NB4 (cell line): ENCODE results near the gene IL17REL.

Source experiments
- DNase-seq: peaks from one replicate; pipeline ENCODE4 v3.0.0; 2010; ENCODE audit warnings: low read depth
- H3K4me3 ChIP-seq: one replicate; pipeline ENCODE4 v1.5.1; 2011; ENCODE audit warnings: mild to moderate bottlenecking, low read depth, low read length, moderate library complexity
- MYC ChIP-seq: IDR thresholded peaks from 2 replicates; pipeline ENCODE4 v1.6.1; 2011; ENCODE audit warnings: low read depth, low read length
- POLR2A ChIP-seq: IDR thresholded peaks from 2 replicates; pipeline ENCODE4 v1.6.1; 2011; ENCODE audit warnings: mild to moderate bottlenecking; ENCODE audit not compliant: insufficient read length; ENCODE audit errors: extremely low read depth
- TF ChIP-seq, protein P1 (sequence below): IDR thresholded peaks from 2 replicates; pipeline ENCODE4 v1.6.1; 2011; ENCODE audit warnings: low read depth, low read length
- TF ChIP-seq, protein P2 (sequence below): IDR thresholded peaks from one replicate; pipeline ENCODE4 v1.5.1; 2012; ENCODE audit warnings: low read depth, low read length

IL17REL gene

DNA sequence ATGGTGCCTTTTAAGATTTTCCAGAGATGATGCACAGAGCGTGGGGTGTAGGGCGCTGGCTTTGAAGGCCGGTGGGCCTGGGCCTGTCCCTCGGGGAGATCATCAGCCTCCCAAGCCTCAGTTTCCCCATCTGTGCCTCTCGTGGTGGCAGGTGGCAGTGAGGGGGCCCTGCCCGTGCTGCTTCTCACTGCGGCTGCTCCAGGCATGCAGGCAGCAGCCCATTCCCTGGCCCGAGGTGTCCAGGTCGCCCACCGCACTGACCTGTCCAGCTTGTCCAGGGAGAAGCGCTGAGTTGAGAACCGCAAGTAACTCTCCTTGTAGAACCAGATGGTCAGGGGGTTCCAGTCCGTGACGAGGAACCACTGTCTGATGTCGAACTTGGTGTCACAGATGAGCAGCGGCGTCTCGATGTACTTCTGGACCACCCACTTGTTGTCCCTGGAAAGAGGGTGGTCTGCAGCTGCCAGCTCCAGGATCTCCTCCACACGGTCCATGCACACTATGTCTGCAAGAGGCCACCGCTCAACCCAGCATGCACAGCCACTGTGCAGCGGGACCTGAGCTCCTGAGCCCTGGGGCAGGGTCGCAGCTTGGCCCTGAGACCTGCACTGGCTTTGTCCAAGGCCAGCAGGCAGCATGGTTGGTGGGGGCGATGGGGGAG lies 20.5 kb upstream of the IL17REL start:
- TF ChIP-seq POLR2A, result no peak
- no peak for TF ChIP-seq MYC
- TF ChIP-seq, protein P1, sequence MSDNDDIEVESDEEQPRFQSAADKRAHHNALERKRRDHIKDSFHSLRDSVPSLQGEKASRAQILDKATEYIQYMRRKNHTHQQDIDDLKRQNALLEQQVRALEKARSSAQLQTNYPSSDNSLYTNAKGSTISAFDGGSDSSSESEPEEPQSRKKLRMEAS, result no peak
- TF ChIP-seq, protein P2, sequence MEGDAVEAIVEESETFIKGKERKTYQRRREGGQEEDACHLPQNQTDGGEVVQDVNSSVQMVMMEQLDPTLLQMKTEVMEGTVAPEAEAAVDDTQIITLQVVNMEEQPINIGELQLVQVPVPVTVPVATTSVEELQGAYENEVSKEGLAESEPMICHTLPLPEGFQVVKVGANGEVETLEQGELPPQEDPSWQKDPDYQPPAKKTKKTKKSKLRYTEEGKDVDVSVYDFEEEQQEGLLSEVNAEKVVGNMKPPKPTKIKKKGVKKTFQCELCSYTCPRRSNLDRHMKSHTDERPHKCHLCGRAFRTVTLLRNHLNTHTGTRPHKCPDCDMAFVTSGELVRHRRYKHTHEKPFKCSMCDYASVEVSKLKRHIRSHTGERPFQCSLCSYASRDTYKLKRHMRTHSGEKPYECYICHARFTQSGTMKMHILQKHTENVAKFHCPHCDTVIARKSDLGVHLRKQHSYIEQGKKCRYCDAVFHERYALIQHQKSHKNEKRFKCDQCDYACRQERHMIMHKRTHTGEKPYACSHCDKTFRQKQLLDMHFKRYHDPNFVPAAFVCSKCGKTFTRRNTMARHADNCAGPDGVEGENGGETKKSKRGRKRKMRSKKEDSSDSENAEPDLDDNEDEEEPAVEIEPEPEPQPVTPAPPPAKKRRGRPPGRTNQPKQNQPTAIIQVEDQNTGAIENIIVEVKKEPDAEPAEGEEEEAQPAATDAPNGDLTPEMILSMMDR, result no peak
- no peak overlapping the region for H3K4me3 ChIP-seq
- DNase-seq, result no peak

DNA sequence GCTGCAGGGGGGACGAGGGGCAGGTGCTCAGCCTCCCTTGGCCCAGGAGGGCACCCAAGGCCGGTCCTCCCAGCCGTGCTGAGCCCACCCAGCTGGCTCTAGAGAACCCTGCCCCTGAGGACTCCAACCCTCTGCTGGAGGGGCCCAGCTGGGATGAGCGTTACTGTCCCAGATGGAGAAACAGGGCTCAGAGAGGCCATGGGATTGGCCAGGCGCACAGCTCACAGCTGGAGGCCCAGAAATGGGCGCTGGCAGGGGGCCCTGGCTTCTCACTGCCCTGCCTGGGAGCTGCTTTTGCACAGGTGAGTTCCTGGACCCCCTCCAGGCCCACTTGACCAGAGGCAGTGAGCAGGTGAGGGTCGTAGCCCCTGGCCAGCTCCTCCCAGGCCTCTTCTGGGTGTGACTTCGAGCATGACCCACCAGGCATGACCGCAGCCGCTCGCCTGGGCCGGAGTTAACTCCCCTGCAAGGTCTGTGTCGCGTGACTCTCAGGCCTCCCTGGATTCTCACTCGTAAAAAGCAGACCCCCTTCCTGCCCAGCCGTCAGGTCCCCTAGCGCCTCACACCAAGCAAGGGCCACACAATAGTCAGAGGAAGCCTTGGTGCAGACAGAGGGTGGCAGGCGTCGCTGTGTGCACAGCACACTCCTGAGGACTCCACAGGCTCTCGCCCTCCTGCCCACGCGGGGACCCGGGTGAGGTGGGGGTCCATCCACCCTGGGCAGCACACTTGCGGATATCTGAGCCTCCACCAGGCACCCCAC lies 19.7 kb upstream of the IL17REL start:
- no peak for DNase-seq
- H3K4me3 ChIP-seq, result no peak overlapping the region
- no peak for TF ChIP-seq POLR2A
- TF ChIP-seq MYC, result no peak
- TF ChIP-seq, protein P1, result no peak
- TF ChIP-seq, protein P2, result no peak

DNA sequence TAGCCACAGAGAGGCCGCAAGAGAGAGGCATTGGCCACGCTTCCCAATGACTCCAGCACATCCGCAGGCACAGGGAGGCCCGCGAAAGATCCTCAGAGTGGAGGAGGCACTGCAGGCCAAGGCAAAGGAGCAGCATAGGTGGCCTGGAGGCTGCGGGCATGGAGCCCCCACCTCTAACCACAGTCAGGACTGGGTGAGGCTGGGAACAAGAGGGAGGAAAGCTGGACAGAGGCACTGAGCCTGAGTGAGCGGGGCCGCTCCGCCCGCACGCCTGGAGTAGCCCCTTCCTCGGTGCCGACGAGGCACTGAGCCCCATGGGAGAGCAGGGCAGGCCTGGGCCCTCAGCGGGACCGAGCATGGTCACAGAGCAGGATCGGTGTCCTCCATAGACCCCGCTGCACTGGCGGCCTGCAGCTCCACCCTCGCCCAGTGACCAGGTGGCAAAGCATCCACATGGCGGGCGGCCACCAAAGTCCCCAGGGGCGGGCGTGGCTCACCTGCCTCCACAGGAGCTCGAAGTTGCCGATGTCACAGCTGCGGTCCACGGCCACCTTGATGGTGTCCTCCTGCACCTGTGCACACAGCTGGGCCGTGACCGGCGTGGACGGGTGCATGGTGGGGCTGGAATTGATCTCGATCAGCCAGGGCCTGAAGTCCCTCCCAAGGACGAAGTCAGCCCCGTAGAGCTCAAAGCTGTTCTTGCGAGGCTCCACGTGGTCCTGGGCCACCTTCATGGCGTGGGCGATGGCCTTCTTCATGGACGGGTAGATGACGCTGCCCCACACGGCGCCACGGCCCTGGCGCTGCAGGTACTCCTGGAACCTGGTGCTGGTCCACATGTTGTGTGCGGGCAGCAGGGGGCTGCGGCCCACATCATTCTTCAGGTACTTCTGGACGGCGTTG lies 18.9 kb upstream of the IL17REL start:
- TF ChIP-seq MYC (no peak), POLR2A (no peak)
- TF ChIP-seq, protein P2, result no peak
- TF ChIP-seq, protein P1, result no peak
- H3K4me3 ChIP-seq, result no peak overlapping the region
- DNase-seq, result no peak

DNA sequence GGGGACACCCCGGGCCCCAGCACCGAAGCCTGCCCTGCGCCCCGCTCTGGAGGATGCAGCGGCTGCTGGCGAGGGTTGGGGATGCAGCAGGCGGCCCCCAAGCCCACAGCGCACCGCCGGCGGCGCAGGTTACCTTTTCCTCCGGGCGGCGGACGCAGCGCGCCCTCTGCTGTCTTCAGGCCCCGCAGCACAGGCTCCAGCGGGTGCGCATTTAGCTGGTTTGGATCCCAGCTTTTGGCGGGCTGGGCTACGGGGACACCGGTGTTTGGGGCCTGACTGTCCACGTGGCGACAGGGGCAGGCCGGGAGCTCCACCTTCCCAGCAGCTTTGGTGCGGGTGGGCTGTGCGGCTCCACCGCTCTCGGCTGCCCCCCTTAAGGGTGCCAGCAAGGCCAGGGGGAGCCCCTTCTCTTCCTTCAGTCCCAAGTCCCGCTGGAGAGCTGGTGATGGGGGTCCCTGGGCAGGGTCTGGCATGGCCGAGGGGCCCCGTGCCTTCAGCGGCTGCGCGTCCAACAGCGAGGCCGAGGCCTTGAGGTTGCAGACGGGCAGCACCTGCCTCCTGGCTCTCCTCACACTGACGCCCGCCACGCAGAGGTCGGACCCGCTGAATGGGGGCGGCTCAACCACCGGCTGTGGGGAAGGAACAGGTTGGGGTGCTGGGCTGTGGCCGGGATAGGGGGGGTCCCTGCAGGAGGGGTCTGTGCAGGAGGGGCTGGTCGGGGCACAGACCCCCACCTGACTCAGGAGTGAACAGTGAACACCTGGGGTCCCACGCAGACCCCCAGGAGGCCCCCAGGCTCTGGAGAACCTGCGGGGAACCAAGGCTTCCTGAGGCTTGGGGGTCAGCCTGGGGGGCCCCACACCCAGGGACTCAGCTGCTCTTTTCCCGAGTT lies 18.0 kb upstream of the IL17REL start:
- peak; percentile 87 for DNase-seq
- H3K4me3 ChIP-seq, result no peak overlapping the region
- TF ChIP-seq, protein P2, result peak; percentile 65
- TF ChIP-seq MYC (no peak), POLR2A (no peak)
- TF ChIP-seq, protein P1, result peak; percentile 26; the same call in 1 of the 2 replicates
